HG03558 (cell line): ENCODE data around the gene ZNF200.
"Not testable (repeated sequence)": the region's sequence is repeated elsewhere in the genome, so short reads cannot be mapped to it uniquely, and the experiment has no call there.

Experiments used
- ATAC-seq: cut with Tn5 transposase; IDR thresholded peaks from one replicate; pipeline ENCODE4 v1.9.1; 2021; ENCODE audit warnings: moderate number of reproducible peaks; ENCODE audit not compliant: unreplicated experiment; ENCODE audit errors: extremely low read depth

Gene ZNF200, protein sequence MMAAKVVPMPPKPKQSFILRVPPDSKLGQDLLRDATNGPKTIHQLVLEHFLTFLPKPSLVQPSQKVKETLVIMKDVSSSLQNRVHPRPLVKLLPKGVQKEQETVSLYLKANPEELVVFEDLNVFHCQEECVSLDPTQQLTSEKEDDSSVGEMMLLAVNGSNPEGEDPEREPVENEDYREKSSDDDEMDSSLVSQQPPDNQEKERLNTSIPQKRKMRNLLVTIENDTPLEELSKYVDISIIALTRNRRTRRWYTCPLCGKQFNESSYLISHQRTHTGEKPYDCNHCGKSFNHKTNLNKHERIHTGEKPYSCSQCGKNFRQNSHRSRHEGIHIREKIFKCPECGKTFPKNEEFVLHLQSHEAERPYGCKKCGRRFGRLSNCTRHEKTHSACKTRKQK

DNA sequence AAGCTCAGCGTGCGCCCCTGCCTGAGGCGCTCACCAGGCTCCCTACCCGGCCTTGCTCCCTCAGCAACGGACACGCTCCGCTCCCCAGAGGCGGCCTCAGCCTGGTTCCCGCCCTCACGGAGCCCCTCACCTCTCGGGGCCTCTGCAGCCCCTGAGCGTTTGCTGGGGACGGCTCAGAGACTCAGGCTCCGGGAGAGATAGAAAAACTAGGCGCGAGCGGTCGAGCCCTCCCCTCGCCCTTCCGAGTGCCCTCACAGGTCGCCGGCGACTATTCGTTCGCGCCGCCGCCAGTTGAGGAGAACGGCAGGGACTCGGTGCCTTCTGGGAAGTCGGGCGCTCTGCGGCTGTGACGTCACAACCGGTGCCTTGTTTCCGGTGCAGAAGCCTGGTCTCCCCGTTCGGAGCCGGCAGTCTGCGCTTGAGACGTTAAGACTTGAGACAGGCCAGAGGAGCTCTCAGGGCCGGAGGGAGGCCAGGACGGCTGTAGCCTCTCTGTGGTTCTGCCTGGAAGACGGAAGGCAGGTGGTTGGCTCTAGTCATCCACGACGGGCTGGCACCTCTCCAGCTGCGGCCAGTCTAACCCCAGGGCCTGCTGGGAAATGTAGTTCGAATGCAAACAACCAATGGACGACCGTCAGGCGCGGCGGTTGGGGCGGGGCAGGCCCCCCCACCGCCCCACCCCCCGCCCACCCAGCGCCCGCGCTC lies at the start of gene ZNF200:
TSS of gene ZNF200 (minus strand) at position 302 of the 705 bp plus-strand sequence. CDS start 1,403 bp downstream, outside the sequence.
- peak; percentile 70 for ATAC-seq

DNA sequence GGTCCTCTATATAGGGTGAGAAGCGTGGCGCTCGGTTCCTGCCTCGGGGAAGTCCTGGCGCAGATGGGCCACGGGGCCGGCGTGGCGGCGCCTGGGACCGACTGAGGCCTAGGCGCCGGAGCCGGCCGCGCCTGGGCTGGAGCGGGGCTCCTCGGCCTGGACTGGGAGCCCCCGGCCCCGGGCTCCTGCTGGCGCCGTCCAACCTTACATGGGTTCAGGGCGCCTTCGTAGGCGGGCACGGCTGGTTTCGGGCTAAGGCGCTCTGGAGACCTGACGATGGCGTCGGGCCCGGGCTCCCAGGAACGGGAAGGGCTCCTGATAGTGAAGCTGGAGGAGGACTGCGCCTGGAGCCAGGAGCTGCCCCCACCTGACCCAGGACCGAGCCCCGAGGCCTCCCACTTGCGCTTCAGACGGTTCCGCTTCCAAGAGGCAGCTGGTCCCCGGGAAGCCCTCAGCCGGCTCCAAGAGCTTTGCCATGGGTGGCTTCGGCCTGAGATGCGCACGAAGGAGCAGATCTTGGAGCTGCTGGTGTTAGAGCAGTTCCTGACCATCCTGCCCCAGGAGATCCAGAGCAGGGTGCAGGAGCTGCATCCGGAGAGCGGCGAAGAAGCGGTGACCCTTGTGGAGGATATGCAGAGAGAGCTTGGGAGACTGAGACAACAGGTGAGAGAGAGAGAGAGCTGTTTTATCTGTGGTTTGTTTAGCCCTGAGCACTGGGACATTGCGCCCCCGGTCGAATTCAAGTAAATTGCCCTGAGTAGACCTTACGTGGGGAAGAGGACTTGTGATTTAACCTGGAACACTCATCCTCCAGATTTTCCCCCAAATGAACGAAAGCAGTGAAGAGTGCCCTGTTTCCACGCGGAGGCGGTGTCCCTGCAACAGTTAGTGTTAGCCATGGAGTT lies 48.8 kb upstream of the ZNF200 start:
- ATAC-seq, result no peak

DNA sequence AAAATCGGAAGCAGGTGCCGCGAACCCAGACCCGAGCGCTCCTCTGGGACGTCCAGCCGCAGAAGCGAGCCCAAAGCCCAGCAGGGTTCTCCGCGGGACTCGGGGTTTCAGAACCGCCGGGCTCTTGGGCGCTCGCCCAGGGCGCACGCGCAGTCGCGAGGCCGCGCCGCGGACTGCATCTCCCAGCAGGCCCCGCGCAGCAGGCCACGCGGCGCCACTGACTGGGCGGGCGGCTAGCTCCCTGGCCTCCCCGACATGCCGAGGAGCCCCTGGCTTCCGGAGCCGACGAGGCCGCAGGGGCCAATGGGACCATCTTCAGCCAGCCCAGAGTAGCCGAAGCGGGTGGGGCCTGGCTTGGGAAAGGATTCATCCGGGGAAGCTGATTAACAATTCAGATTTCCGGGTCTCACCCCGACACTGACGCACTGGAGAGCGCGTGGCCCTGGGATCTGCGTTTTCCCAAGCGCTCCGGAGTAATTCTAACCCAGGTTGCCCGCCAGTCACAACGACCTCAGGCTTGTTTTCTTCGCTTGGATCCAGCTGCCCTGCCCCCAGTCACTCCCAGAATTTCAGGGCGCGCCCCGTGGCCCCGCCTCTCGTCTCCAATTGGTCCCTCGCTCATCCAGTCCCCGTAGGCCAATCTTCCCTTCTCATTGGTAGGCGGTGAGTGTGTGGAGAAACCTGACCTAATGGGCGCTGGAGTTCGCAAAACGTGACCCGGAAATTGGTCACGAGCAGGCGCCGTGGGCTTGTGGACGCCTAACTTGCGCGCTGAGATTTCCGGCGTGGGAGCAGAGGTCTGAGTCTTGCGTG lies 48.0 kb upstream of the ZNF200 start, which contains the start of gene ZNF263:
TSS of gene ZNF263 (plus strand) at position 762 of the 813 bp plus-strand sequence. CDS start 328 bp downstream, outside the sequence.
- peak; percentile 37 for ATAC-seq

DNA sequence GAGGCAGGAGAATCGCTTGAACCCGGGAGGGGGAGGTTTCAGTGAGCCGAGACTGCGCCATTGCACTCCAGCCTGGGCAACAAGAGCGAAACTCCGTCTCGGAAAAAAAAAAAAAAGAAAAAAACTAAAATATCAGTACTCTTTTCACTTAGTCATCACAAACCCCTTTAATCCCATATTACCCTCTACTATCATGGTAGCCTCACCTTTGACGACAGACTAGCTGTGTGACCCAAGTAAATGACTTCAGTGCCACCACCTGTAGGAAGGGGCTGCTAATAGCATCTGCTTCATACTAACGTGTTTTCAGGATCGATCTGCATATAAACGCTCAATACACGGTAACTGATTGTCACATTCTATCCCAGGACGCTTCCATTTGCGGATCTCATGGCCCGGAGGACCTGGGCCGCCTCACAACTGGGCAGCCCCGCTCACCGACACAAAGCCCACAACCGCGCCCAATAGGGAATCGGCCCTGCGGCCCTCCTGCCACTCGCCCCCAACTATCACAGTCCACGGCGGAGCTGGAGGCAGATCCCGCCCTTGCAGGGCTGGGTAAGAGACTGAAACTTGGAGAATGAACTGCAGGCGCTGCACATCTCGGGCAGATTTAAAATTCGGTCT lies 47.3 kb upstream of the ZNF200 start:
- peak; percentile 7 for ATAC-seq

DNA sequence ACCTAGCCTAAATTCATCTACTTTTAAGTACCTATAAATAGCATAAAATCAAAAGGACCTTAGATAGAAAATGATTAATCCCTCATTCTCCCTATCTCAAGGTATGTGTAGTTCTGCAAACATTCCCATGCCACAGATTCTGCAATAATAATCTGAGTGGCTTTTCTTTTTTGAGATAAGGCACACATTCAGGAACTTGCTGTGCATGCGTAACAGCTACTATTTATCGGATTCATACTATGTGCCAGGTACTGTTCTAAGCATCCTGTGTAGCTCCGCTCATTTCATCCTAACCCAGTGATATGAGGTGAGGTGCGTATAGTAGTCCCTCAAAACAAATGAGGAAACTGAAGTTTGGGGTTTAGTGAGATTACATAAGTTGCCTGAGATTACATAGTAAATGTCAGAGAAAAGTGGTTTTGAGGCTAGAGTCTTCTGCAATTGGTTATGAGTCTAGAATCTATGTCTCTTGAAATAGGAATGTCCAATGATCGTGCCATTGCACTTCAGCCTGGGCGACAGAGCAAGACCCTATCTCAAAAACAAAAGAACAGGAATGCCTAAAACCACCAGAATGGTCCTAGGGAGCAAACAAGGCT lies 46.4 kb upstream of the ZNF200 start:
- no peak for ATAC-seq

DNA sequence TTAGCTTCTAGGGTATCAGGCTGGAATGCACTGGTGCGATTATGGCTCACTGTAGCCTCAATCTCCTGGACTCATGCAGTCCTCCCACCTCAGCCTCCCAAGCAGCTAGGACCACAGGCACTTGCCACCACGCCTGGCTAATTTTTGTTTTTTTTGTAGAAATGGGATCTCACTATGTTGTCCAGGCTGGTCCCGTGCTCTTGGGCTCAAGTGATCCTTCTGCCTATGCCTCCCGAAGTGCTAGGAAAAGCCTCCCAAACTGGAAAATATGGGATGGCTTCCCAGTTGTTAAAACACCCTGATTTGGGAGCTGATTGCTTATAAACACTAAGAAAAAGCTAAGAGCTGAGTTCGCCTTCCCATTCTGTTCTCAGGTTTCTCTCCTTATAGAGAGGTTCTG lies 41.7 kb upstream of the ZNF200 start:
- no peak for ATAC-seq

DNA sequence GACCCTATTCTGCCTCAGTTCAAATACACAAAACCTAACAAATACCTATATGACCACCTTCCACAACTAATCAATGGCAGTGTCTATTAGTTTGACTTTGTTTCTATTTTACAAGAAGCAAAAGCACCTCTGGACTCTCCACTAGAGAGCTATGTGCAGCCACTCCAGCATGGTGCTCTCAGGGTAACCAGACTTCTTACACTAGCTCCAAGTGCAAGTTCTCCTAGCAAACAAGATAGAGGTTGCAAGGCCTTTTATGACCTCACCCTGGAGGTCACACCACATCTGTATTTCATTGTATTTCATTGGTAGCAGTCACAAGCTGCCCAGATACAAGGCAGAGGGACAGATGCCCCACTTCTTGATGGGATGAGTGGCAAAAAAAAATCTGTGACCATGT lies 40.0 kb upstream of the ZNF200 start:
- no peak for ATAC-seq

DNA sequence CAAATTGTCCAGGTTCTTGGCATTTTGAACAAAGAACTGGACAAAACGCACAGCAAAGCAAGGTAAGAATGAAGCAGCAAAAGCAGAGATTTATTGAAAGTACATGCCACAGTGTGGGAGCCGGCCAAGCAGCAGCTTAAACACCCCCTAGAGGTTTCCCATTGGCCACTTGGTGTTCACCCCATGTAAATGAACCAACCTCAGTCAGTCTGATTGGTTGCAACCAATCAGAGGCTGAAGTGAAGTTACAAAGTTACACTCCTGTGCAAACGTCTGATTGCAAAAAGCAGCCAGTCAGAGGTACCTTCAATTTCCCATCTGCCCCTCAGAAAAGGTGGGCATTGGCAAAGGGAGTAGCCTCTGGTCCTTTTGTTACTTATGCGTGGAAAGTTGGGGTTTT lies 39.5 kb upstream of the ZNF200 start:
- no peak for ATAC-seq

DNA sequence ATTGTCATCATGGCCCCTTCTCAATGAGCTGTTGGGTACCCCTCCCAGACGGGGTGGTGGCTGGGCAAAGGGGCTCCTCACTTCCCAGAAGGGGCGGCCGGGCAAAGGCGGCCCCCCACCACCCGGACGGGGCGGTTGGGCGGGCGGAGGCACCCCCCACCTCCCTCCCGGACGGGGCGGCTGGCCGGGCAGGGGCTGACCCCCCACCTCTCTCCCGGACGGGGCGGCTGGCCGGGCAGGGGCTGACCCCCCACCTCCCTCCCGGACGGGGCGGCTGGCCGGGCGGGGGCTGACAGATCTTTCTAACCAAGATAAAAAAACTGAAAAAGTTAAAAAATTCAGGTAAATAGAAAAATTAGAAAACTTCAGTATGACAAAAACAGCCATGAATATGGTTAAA lies 36.3 kb upstream of the ZNF200 start:
- not testable (repeated sequence) for ATAC-seq

DNA sequence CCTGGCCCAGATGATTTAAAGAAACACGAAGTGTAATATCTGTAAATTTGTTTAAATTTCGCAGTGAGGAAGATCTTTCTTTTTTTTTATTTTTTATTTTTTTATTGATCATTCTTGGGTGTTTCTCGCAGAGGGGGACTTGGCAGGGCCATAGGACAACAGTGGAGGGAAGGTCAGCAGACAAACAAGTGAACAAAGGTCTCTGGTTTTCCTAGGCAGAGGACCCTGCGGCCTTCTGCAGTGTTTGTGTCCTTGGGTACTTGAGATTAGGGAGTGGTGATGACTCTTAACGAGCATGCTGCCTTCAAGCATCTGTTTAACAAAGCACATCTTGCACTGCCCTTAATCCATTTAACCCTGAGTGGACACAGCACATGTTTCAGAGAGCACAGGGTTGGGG lies 35.8 kb upstream of the ZNF200 start:
- ATAC-seq, result not testable (repeated sequence)

DNA sequence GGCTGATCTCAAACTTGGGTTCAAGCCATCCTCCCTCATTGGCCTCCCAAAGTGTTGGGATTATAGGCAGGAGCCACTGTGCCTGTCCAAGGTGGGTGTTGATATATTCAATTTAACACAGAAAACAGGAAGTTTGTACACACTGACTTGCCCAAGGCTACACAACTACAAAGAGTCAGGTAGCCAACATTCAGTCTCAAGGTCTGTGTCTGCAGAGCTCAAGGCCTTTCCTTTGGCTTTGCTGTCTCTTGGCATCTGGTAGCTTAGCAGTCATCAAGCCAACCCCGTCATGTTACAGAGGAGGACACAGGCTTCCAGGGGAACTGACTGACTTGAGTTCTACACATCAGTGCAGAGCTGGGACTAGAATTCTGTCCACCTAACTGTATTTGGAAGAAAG lies 33.3 kb upstream of the ZNF200 start:
- ATAC-seq, result no peak

DNA sequence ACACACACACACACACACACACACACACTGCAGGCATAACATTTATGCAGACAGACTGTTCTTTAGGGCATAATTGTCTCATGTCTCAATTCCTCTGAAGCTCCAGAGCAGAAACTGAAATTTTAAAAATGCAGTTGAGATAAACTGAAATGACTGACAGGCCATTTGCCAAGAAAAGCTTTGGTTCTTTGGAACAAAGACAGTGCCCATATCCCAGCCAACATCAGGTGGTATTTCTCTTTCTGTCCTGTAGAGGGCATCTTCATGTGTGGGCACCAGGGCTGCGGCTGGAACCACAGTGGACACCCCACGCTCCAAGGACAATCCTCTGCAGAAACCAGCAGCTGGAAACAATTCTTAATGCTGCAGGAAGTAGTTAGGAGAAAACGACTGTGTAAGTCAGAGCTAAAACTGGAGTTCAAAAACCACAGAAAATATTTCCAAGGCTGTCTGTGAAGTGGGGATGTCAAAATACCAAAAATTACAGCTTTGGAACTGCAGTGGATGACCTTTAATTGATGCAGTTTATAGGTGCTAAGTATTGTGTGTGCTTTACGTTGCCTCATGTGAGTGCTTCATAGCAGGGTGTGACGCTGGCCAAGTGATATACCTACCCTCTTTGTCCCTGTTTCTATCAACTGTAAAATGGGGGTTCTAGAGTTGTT lies 32.0 kb upstream of the ZNF200 start:
- no peak for ATAC-seq

DNA sequence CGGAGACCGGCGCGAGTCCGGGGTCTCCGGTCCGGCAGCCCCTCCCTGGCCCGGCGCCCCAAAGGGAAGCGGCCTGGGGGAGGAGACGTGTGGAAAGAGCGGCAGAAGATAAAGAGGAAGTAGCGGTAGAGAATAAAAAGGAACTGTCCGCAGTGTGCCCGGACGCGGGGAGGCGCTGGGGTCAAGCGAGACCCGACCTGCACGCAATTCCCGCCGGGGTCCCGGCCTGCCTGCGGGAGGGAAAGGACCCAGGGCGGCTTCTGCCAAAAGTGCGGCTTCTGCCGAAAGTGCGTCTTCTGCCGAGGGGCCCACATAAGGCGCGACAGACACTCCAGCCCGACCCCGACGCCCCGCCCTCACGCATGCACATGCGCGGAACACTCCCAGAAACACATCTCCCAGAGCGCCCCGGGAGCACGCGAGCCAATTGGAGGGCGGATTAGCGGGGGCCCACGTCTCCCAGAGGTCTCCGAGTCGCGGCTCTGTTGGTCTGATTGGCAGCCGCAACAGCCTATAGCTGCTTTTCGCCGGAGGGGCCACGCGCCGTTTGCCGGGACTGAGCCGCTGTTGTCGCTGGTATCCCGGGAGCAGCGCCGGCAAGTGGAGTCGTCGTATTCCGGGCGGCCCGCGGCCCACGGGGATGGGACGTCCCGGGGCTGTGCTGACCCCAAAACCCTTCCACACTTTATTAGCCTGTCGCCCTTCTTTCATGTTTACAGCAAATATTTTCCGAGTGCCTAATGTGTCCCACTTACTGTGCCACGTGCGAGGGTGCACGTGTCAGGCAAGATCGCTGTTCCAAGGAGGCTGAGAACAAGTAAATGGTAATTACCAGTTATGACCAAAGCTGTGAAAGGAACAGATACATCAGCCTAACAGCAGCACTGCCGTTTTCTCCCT lies 29.4 kb upstream of the ZNF200 start:
- peak; percentile 56 for ATAC-seq

DNA sequence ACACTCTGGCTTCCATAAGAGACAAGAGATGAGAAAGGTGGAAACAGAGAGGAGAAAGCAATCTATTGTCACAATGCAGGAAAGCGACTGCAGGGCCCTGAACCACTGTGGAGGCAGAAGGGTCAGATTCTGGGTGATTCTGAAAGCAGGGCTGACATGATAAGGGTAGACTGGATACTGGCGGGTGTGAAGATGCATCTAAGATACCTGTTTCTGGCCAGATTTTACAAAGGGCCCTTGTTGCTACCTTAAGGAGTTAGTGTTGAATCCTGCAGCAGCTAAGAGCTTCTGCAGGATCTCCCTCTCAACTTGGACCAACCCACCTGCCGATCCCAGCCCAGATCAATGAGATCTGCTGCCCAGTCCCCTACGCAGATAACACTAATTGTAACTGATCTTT lies 27.6 kb upstream of the ZNF200 start:
- no peak for ATAC-seq

DNA sequence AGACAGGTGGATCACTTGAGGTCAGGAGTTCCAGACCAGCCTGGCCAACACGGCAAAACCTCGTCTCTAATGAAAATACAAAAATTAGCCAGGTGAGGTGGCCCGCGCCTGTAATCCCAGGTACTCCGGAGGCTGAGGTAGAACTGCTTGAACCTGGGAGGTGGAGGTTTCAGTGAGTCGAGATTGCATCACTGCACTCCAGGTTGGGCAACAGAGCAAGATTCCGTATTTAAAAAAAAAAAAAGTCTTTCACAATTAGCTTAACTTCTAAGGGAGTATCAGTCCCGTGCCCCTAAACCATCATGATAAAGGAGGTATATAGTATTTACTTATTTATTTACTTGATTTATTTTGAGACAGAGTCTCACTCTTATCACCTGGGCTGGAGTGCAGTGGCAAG lies 24.9 kb upstream of the ZNF200 start:
- no peak for ATAC-seq

DNA sequence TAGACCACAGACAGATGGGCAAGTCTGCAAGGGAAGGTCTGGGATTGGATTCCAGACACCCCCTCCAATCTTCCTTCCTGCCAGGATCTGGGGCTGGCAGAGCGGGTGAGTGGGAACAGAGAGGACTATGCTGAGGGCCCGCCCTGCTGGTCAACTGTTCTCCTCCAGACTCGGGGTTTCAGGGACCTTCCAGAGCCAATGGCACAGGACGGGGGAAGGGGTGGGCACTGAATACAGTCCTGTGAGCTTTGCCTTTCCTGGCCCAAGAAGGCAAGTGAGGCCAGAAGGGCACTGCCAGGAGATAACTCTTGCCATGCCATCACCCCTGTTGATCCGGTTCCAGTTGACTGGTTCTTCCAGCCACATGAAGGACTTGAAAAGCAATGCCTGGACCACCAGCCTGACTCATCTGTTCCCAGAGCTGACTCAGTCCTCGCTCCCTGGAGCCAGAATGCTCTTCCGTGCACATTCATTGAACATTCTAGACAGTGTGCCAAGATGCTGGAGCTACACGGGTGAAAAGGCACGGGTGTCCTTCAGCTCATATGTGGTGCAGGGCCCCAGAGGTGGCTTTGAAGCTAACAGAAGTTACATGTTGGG lies 22.0 kb upstream of the ZNF200 start:
- ATAC-seq, result no peak
